ENCODE data around the gene RANGAP1. TPM values are rescaled to one million over a fixed set of nuclear protein-coding genes. Genes with fewer than 3 reads are reported as not detected.

The RANGAP1 gene
- total and polyA plus RNA-seq, 2 of the 13 experiments (the other 11 are each of a cell fraction or from before 2014, with no cell fraction given), result 51.8 to 83.9 TPM

- TF ChIP-seq SAP130 (CRISPR knock-in tag; IDR thresholded peaks at IDR 0.05; ENCODE audit: low read depth) (peak; percentile 61), GZF1 (CRISPR knock-in tag; IDR thresholded peaks at IDR 0.05) (0 out of 2 replicates have a peak, but pooled peaks have one; percentile 36), HNF1A (IDR thresholded peaks at IDR 0.05; ENCODE audit: low read depth) (no peak), HNF1A (CRISPR knock-in tag; IDR thresholded peaks at IDR 0.05; ENCODE audit: borderline replicate concordance) (peak; percentile 40; the same call in 1 of the 2 replicates), RAD51 (IDR thresholded peaks at IDR 0.05; ENCODE audit: borderline replicate concordance) (no peak), SPEN (CRISPR knock-in tag; IDR thresholded peaks at IDR 0.05; ENCODE audit: low read depth) (peak; percentile 32; the same call in 1 of the 2 replicates), STAG1 (CRISPR knock-in tag; IDR thresholded peaks at IDR 0.05) (no peak), MAX (IDR thresholded peaks at IDR 0.05) (peak; percentile 43; the same call in 1 of the 2 replicates), TCF7 (IDR thresholded peaks at IDR 0.05; ENCODE audit: low read depth) (no peak), GATAD1 (CRISPR knock-in tag; IDR thresholded peaks at IDR 0.05) (no peak), ZNF451 (CRISPR knock-in tag; IDR thresholded peaks at IDR 0.05) (peak; percentile 55; the same call in 1 of the 2 replicates), POLR2A (IDR thresholded peaks at IDR 0.05; ENCODE audit: insufficient read depth in 1 of 2, low read depth in 2 of 2, low read length in 2 of 2) (no peak), POLR2G (IDR thresholded peaks at IDR 0.05; ENCODE audit: low read depth, low read length) (peak; percentile 53; the same call in 1 of the 2 replicates), MXD1 (CRISPR knock-in tag; IDR thresholded peaks at IDR 0.05) (peak; percentile 83), XRCC5 (optimal IDR thresholded peaks at IDR 0.05; ENCODE audit: low read length) (peak; percentile 66), EZH2 (conservative IDR thresholded peaks at IDR 0.05; ENCODE audit: low read depth, low read length) (no peak), HMG20B (CRISPR knock-in tag; conservative IDR thresholded peaks at IDR 0.05) (no peak), TEAD3 (CRISPR knock-in tag; optimal IDR thresholded peaks at IDR 0.05; ENCODE audit: borderline replicate concordance) (no peak), ZNF598 (CRISPR knock-in tag; IDR thresholded peaks at IDR 0.05; ENCODE audit: borderline replicate concordance) (no peak), NRL (CRISPR knock-in tag; IDR thresholded peaks at IDR 0.05; ENCODE audit: borderline replicate concordance) (0 out of 2 replicates have a peak, but pooled peaks have one; percentile 21), HOXA5 (CRISPR knock-in tag; IDR thresholded peaks at IDR 0.05) (no peak), ZNF616 (CRISPR knock-in tag; IDR thresholded peaks at IDR 0.05; ENCODE audit: low read depth) (no peak), TAF1 (CRISPR knock-in tag; IDR thresholded peaks at IDR 0.05) (peak; percentile 40; the same call in 1 of the 2 replicates), HOXD1 (CRISPR knock-in tag; IDR thresholded peaks at IDR 0.05) (no peak), ZNF274 (CRISPR knock-in tag; IDR thresholded peaks at IDR 0.05) (peak; percentile 31; the same call in 1 of the 2 replicates), ZNF761 (CRISPR knock-in tag; conservative IDR thresholded peaks at IDR 0.05) (no peak)
- TF ChIP-seq, protein P1, sequence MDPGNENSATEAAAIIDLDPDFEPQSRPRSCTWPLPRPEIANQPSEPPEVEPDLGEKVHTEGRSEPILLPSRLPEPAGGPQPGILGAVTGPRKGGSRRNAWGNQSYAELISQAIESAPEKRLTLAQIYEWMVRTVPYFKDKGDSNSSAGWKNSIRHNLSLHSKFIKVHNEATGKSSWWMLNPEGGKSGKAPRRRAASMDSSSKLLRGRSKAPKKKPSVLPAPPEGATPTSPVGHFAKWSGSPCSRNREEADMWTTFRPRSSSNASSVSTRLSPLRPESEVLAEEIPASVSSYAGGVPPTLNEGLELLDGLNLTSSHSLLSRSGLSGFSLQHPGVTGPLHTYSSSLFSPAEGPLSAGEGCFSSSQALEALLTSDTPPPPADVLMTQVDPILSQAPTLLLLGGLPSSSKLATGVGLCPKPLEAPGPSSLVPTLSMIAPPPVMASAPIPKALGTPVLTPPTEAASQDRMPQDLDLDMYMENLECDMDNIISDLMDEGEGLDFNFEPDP (CRISPR knock-in tag; conservative IDR thresholded peaks at IDR 0.05), result no peak
Measured at GRCh38 chr22:41240377-41241132, 45.4 kb downstream of the RANGAP1 start, which contains the start of gene CHADL (continued).
